Activated gamma-delta T cell (primary cell): Measurements from ENCODE around the gene TMIE.

ENCODE experiments used
- DNase-seq: peaks from one replicate; lab custom pipeline; 2025; lab: John Stamatoyannopoulos, UW
- total RNA-seq, 2 donors: gene quantifications; one replicate each; lab custom pipeline; 2026; lab: John Stamatoyannopoulos, UW

The TMIE gene, protein sequence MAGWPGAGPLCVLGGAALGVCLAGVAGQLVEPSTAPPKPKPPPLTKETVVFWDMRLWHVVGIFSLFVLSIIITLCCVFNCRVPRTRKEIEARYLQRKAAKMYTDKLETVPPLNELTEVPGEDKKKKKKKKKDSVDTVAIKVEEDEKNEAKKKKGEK
- total RNA-seq, result 0.26 to 0.41 reads per million in 2 donors

- DNase-seq, result no peak
These were observed at the start of gene TMIE for GRCh38 chr3:46701181-46701939. Gene TMIE (plus strand): TSS chr3:46701392. CDS start chr3:46701488, 96 bp downstream.

DNA sequence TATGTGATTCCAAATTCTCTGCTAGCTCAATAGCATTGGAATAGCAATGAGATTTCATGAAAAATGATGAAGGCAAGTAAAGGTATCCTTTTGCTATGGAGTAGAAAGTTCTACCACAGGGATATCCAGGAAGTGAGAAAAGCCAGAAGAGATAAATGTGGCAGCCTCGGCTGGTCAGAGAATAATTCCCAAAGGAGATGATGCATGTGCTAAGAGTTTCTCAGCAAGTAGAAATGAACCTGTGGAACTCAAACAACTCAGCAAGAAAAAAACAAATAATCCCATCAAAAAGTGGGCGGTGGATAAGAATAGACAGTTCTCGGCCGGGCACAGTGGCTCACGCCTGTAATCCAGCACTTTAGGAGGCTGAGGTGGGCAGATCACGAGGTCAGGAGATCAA lies 45.9 kb upstream of the TMIE start:
- DNase-seq, result no peak

GRCh38 chr3:46656778-46657556 lies 44.2 kb upstream of the TMIE start:
- no peak for DNase-seq

GRCh38 chr3:46659285-46659684 lies 41.9 kb upstream of the TMIE start:
- no peak for DNase-seq

DNA sequence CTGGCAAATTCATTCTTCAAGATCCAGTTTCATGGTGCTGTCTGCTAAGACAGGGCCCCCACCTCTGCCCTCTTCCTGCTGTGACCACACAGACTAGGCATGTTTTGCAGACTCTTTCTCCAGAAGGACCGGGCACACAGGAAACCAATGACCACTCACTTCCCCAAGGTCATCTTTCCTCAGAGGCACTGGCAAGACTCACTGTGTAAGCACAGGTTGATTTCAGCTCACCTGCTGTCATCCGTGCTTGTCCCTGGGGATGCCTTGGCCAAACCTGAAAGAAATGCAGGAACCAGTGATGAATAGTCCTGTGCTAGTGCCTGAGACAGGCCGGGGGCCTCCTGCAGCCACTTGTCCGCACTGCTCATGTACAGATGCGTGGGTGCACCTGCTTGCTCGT lies 41.2 kb upstream of the TMIE start:
- DNase-seq, result no peak

- DNase-seq, result no peak
These were observed 40.4 kb upstream of the TMIE start for GRCh38 chr3:46660543-46661523.

GRCh38 chr3:46661776-46662766 lies 39.1 kb upstream of the TMIE start:
- DNase-seq, result no peak

DNA sequence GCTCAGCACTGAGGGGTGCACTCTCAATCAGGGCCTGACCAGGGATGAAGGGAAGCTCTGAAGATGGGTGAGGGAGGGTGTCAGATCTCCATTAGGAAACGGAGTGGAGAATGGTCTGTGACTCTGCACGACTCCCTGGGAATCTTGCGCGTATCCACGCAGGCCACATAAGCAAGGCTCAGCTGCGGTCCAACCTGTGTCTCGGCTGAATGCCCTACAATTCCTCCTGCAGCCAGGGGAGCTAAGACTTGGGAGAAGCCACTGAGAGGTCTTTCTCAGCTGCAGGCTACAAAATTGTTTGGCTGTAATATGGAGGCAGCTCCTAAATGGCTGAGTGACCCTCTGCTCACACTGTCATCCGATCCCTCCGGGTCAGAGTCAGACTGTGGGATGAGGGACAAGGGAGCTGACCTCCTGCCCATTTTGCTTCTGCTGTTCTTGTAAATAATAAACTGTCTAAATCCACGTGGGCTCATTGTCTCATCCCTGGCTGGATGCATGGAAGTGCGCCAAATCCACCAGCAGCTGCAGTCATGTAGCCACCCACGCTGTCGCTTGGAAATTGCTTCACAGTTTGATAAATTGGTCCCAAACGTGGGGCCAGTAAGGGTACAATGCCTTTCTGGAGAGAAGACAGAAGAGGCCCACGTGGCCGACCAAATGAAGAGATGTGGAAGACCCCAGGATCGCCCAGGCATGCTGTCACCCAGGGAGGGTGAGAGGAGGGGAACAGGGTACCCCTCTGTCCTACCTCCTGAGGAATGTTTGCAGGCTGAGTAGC lies 38.2 kb upstream of the TMIE start:
- no peak for DNase-seq

GRCh38 chr3:46663591-46664135 lies 37.5 kb upstream of the TMIE start:
- no peak for DNase-seq

GRCh38 chr3:46664188-46664970 lies 36.8 kb upstream of the TMIE start:
- no peak for DNase-seq

- DNase-seq, result no peak
These were observed 36.0 kb upstream of the TMIE start for GRCh38 chr3:46664971-46665762.

GRCh38 chr3:46665763-46666452 lies 35.3 kb upstream of the TMIE start:
- DNase-seq, result no peak

- DNase-seq, result no peak
These were observed 34.7 kb upstream of the TMIE start for GRCh38 chr3:46666453-46666845.

- DNase-seq, result no peak
These were observed 34.1 kb upstream of the TMIE start for GRCh38 chr3:46667061-46667621.

- no peak for DNase-seq
These were observed 33.5 kb upstream of the TMIE start for GRCh38 chr3:46667657-46668056.

DNA sequence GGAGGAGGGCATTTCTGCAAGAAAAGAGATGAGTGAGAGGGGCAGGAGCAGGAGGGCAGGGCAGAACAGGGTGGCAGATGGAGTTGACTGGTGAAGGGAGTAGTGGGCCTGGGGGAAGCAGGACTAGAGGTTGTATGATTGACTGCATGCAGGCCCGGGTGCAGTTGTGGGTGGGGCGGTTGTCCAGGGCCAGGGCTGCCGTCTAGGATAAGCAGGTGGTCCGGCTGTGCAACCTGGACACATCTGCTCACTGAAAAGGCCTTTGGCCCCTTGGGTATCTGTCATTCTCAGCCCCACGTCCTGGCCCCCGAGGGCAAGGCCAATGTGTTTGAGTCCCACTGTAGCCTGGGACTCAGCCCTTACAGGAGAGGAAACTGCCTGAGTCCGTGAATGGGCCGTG lies 33.1 kb upstream of the TMIE start:
- no peak for DNase-seq

DNA sequence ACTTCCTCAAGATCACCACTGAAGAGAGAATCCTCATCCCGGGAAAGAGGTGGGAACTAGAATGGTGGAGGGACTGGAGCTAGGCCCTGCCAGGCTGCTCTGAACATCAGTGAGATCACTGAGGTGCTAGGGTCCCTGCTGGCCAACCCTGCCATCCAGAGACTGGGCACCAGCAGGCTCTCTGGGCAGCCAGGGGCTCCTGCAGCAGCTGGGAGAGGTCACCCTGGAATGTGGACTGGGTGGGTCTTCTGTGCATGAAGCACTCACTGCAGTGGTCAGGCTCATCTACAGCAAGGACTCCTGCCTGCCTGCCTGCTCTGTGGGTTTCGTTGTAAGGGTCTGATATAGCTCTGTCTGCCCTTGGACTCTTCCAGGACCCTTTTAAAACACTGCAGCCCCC lies 32.6 kb upstream of the TMIE start:
- DNase-seq, result no peak
